Endothelial cell of umbilical vein (primary cell): Measurements from ENCODE around the gene ZBP1. TPM values are rescaled to one million over a fixed set of nuclear protein-coding genes. Genes with fewer than 3 reads are reported as not detected.

Experiments
- BruUV-seq: library from RNA; stranded (reverse); fragments of 400-500 nt; replicated peaks from 2 replicates; lab custom pipeline; 2021; lab: Mats Ljungman, UMichigan
- CTCF ChIA-PET: fragments of 300-600, 350-600 bp; sonication (Branson Sonifier 250); formaldehyde crosslinking; loops from one replicate; lab custom pipeline; 2021; ENCODE audit warnings: antibody characterized with exemption, inconsistent platforms; lab: Charles Lee
- POLR2A ChIA-PET: fragments of 300-600, 350-600 bp; sonication (Branson Sonifier 250); formaldehyde crosslinking; loops from one replicate; lab custom pipeline; 2021; ENCODE audit warnings: antibody characterized with exemption, inconsistent platforms; lab: Charles Lee
- DNase-seq: peaks from one replicate; pipeline ENCODE4 v3.0.0-alpha.2; 2011; ENCODE audit warnings: low read depth, low spot score
- FAIRE-seq: peaks from 2 replicates; lab custom pipeline; 2011; peaks lifted over from hg19 to GRCh38; lab: Jason Lieb, UNC
- H2AFZ ChIP-seq: 2 replicates; pipeline ENCODE4 v1.6.0; 2012; ENCODE audit warnings: low read depth, low read length, control low read depth, inconsistent platforms
- H3K27ac ChIP-seq: 2 replicates; pipeline ENCODE4 v1.5.1; 2011; ENCODE audit warnings: low read depth, mild to moderate bottlenecking, control low read depth, low read length, moderate library complexity; ENCODE audit not compliant: insufficient read depth
- H3K27me3 ChIP-seq, 2 experiments: 2 replicates each; pipeline versions ENCODE4 v1.6.0 to v1.6.1; 2011; ENCODE audit warnings: low read length in 2 of 2, mixed read lengths in 1 of 2; ENCODE audit not compliant: control insufficient read depth in 2 of 2, insufficient read depth in 2 of 2
- H3K36me3 ChIP-seq, 2 experiments: 2 replicates in 1 of 2; 3 replicates in 1 of 2; pipeline ENCODE4 v1.5.1; 2011; ENCODE audit warnings: low read length in 2 of 2, mild to moderate bottlenecking in 1 of 2, moderate library complexity in 1 of 2; ENCODE audit not compliant: control insufficient read depth in 2 of 2, insufficient read depth in 2 of 2; ENCODE audit errors: extremely low read depth in 1 of 2
- H3K4me1 ChIP-seq: 3 replicates; pipeline ENCODE4 v1.5.1; 2011; ENCODE audit warnings: mild to moderate bottlenecking, low read length; ENCODE audit not compliant: control insufficient read depth, insufficient read depth; ENCODE audit errors: extremely low read depth
- H3K4me2 ChIP-seq: 2 replicates; pipeline ENCODE4 v1.6.1; 2011; ENCODE audit warnings: low read length, control low read depth, mixed read lengths; ENCODE audit not compliant: insufficient read depth
- H3K4me3 ChIP-seq, 3 experiments: fragments of 200-600 bp in 1 of 3; sonication (generic), shearing (Covaris generic) in 1 of 3; replicated peaks in 1 of 3; 2 replicates each; pipeline ENCODE4 v1.5.1; 2011 to 2016; ENCODE audit warnings: control low read depth in 3 of 3, low read length in 3 of 3, mild to moderate bottlenecking in 2 of 3, inconsistent platforms in 1 of 3, low read depth in 1 of 3, moderate library complexity in 1 of 3; ENCODE audit not compliant: insufficient read depth in 1 of 3
- H3K79me2 ChIP-seq: 2 replicates; pipeline ENCODE4 v1.6.0; 2012; ENCODE audit warnings: low read length, inconsistent platforms; ENCODE audit not compliant: control insufficient read depth, insufficient read depth
- H3K9ac ChIP-seq: replicated peaks from 2 replicates; pipeline ENCODE3; 2011; ENCODE audit warnings: low read length, control low read depth; ENCODE audit not compliant: insufficient read depth; ENCODE audit errors: extremely low read depth
- H3K9me1 ChIP-seq: replicated peaks from 3 replicates; pipeline ENCODE4 v1.6.0; 2011; ENCODE audit warnings: mild to moderate bottlenecking, low read length; ENCODE audit not compliant: control insufficient read depth, insufficient read depth; ENCODE audit errors: extremely low read depth
- H3K9me3 ChIP-seq: replicated peaks from 2 replicates; pipeline ENCODE4 v1.5.1; 2012; ENCODE audit warnings: low read length, inconsistent platforms; ENCODE audit not compliant: control insufficient read depth, insufficient read depth
- H4K20me1 ChIP-seq: replicated peaks from 2 replicates; pipeline ENCODE3; 2011; ENCODE audit warnings: mild to moderate bottlenecking, low read length; ENCODE audit not compliant: control insufficient read depth, insufficient read depth; ENCODE audit errors: extremely low read depth
- EZH2 ChIP-seq: IDR thresholded peaks from 2 replicates; pipeline ENCODE4 v1.6.1; 2012; ENCODE audit warnings: borderline replicate concordance, low read depth, mild to moderate bottlenecking, moderate library complexity, low read length, inconsistent platforms; ENCODE audit not compliant: severe bottlenecking
- FOS ChIP-seq: IDR thresholded peaks from 2 replicates; pipeline ENCODE4 v1.6.1; 2011; ENCODE audit warnings: mild to moderate bottlenecking, low read length, moderate library complexity, borderline replicate concordance; ENCODE audit not compliant: insufficient read depth
- GATA2 ChIP-seq: IDR thresholded peaks from 2 replicates; pipeline ENCODE4 v1.7.0; 2011; ENCODE audit warnings: low read depth, mild to moderate bottlenecking, moderate library complexity, mixed read lengths, low read length; ENCODE audit not compliant: insufficient read length, insufficient read depth
- JUN ChIP-seq: IDR thresholded peaks from 2 replicates; pipeline ENCODE4 v1.6.1; 2011; ENCODE audit warnings: borderline replicate concordance, low read depth; ENCODE audit not compliant: insufficient read length, insufficient read depth
- MYC ChIP-seq: IDR thresholded peaks from one replicate; pipeline ENCODE4 v1.6.1; 2011; ENCODE audit warnings: mild to moderate bottlenecking, low read depth, low read length
- POLR2A ChIP-seq: IDR thresholded peaks from 2 replicates; pipeline ENCODE4 v1.6.1; 2012; ENCODE audit warnings: low read depth, mild to moderate bottlenecking, control low read depth, low read length
- POLR2AphosphoS5 ChIP-seq: IDR thresholded peaks from 2 replicates; pipeline ENCODE4 v1.6.1; 2012; ENCODE audit warnings: low read depth, mild to moderate bottlenecking, control low read depth, low read length, moderate library complexity; ENCODE audit not compliant: insufficient read depth
- dilution Hi-C: fragments of 300-500 bp; cut with MboI; formaldehyde crosslinking; loops from one replicate; pipeline ENCODE4 v1.15.0; 2019; ENCODE audit warnings: low sequenced_read_pairs; ENCODE audit not compliant: extremely low pct_ligation_motif_present
- intact Hi-C: fragments of 100-400 bp; cut with micrococcal nuclease; formaldehyde crosslinking; loops from one replicate; pipeline ENCODE4 v1.10.0; 2022
- polyA plus RNA-seq, 4 experiments: library from polyadenylated mRNA; depleted of rRNA in 3 of 4; stranded (reverse) in 3 of 4; unstranded in 1 of 4; fragments of >200 nt; gene quantifications; 2 replicates each; pipeline versions ENCODE4 v1.2.1 to v1.2.3, GENCODE V29; 2011 to 2012; ENCODE audit warnings: missing spikeins in 1 of 4
- total RNA-seq: library from RNA; stranded (reverse); gene quantifications from 2 replicates; pipeline ENCODE4 v1.2.3, GENCODE V29; 2021
- TF ChIP-seq, protein P1 (sequence below): IDR thresholded peaks from 2 replicates; pipeline ENCODE4 v1.6.1; 2011; ENCODE audit not compliant: insufficient read depth, insufficient read length
- TF ChIP-seq, protein P2 (sequence below), 2 donors: IDR thresholded peaks; 1 replicate in 1 of 2; 2 replicates in 1 of 2; pipeline ENCODE4 v1.5.1; 2011; ENCODE audit warnings: low read length in 2 of 2, mild to moderate bottlenecking in 2 of 2, moderate library complexity in 2 of 2, control low read depth in 1 of 2, inconsistent platforms in 1 of 2, low read depth in 1 of 2; ENCODE audit not compliant: insufficient read depth in 1 of 2; ENCODE audit errors: extremely low read depth in 1 of 2

The ZBP1 gene
- total and polyA plus RNA-seq, 2 donors (not counting 3 experiments of a cell fraction or from before 2014, with no cell fraction given) = not detected

DNA sequence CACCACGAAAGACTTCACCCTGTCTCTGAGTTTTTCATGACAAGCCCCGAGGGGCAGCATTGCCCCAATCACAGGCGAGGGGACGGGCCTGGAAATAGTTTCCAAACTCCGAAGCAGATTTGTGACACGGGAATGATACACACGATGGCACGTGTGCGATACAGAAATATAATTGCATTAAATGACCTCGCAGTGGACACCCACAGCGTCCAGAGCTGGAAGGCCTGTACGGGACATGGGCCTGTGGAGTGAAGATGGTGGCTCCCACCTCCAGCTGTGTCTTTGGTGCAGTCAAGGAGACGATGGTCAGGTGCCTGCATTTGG, 46.6 kb upstream of the ZBP1 start:
- no peak for FAIRE-seq
- dilution Hi-C loops = no loop called here

More for the DNA sequence above, 46.6 kb upstream of the ZBP1 start:
- no peak for DNase-seq
- H3K36me3 ChIP-seq = no peaks in the 10 kb centered on the region
- H3K9me1 ChIP-seq = no peaks in the 10 kb centered on the region
- H2AFZ ChIP-seq = no peak overlapping the region
- no peak overlapping the region for H3K9ac ChIP-seq
- ChIA-PET POLR2A (no interaction called here), CTCF (no interaction called here)
- no peaks in the 10 kb centered on the region for H3K4me1 ChIP-seq
- no peaks in the 10 kb centered on the region for H3K27me3 ChIP-seq
- H3K9me3 ChIP-seq = no peaks in the 10 kb centered on the region
- TF ChIP-seq, protein P1, sequence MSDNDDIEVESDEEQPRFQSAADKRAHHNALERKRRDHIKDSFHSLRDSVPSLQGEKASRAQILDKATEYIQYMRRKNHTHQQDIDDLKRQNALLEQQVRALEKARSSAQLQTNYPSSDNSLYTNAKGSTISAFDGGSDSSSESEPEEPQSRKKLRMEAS = no peak
- no peak for TF ChIP-seq POLR2A
- no peak for TF ChIP-seq EZH2
- no peak for TF ChIP-seq FOS
- no peak for TF ChIP-seq GATA2
- TF ChIP-seq MYC = no peak
- TF ChIP-seq JUN = no peak
- no peak for TF ChIP-seq POLR2AphosphoS5
- TF ChIP-seq, protein P2, sequence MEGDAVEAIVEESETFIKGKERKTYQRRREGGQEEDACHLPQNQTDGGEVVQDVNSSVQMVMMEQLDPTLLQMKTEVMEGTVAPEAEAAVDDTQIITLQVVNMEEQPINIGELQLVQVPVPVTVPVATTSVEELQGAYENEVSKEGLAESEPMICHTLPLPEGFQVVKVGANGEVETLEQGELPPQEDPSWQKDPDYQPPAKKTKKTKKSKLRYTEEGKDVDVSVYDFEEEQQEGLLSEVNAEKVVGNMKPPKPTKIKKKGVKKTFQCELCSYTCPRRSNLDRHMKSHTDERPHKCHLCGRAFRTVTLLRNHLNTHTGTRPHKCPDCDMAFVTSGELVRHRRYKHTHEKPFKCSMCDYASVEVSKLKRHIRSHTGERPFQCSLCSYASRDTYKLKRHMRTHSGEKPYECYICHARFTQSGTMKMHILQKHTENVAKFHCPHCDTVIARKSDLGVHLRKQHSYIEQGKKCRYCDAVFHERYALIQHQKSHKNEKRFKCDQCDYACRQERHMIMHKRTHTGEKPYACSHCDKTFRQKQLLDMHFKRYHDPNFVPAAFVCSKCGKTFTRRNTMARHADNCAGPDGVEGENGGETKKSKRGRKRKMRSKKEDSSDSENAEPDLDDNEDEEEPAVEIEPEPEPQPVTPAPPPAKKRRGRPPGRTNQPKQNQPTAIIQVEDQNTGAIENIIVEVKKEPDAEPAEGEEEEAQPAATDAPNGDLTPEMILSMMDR (IDR thresholded peaks at IDR 0.05; ENCODE audit: extremely low read depth in 1 of 2, insufficient read depth in 1 of 2, low read depth in 1 of 2, low read length in 2 of 2) = no peak
- no peaks in the 10 kb centered on the region for H4K20me1 ChIP-seq
- no peak overlapping the region for H3K27ac ChIP-seq
- BruUV-seq = no TSS peak
- no peak overlapping the region for H3K4me3 ChIP-seq
- intact Hi-C loops = no loop called here
- H3K4me2 ChIP-seq = no peak overlapping the region
- peaks cover 32% of the 10 kb centered on the region for H3K79me2 ChIP-seq
